Measurements from ENCODE around the gene NRROS. TPM values are rescaled to one million over a fixed set of nuclear protein-coding genes. Genes with fewer than 3 reads are reported as not detected.

NRROS gene
- total RNA-seq, 4 donors from 2014 or later: 2.5 to 3.7 TPM; not detected in 2

DNA sequence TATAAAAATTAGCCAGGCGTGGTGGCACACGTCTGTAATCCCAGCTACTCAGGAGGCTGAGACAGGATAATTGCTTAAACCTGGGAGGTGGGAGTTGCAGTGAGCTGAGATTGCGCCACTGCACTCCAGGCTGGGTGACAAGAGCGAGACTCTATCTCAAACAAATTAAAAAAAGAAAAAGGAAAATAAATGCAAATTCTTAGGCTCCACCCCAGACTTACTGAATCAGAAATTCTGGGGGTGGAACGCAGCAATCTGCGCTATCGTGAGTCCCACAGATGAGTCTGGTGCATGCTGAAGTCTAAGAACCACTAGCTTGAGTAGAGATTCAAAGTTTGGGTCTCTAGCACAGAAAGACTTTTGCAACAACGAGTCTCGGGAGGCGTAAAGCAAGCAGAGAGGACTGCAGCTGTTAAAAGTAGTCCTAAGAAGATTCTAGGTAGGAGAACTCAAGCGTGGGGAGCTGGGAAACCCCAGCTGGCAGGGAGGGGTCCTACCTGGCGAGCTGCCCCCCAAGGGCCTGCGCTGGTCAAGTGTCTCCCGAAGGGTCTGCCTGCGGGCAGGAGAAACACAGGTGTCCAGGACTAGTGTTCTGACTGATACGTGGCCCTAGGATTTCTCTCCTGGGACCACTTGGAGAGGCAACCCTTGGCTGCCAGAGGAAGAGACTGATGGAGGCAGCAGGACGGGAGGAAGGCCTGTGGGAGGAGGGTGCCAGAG lies 50.6 kb downstream of the NRROS start:
- 94 to 96% methylated on average over 8 to 17 of the region's 17 CpGs for WGBS, 2 donors (ENCODE audit: low coverage in 1 of 2)
- DNase-seq: no peak
- TF ChIP-seq POLR2AphosphoS5 (IDR thresholded peaks at IDR 0.05) (no peak), POLR2A (IDR thresholded peaks at IDR 0.05) (no peak), EP300 (IDR thresholded peaks at IDR 0.05; ENCODE audit: low read depth) (no peak)
- TF ChIP-seq, protein P1, sequence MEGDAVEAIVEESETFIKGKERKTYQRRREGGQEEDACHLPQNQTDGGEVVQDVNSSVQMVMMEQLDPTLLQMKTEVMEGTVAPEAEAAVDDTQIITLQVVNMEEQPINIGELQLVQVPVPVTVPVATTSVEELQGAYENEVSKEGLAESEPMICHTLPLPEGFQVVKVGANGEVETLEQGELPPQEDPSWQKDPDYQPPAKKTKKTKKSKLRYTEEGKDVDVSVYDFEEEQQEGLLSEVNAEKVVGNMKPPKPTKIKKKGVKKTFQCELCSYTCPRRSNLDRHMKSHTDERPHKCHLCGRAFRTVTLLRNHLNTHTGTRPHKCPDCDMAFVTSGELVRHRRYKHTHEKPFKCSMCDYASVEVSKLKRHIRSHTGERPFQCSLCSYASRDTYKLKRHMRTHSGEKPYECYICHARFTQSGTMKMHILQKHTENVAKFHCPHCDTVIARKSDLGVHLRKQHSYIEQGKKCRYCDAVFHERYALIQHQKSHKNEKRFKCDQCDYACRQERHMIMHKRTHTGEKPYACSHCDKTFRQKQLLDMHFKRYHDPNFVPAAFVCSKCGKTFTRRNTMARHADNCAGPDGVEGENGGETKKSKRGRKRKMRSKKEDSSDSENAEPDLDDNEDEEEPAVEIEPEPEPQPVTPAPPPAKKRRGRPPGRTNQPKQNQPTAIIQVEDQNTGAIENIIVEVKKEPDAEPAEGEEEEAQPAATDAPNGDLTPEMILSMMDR (IDR thresholded peaks at IDR 0.05): no peak
- Histone ChIP-seq H3K9me3 (no peaks in the 10 kb centered on the region), H3K27me3 (no peaks in the 10 kb centered on the region), H3K4me1 (peaks cover 0 to under 1% (median 0%) of the 10 kb centered on the region in 4 donors), H3K27ac (no peak overlapping the region), H3K36me3 (no peaks in the 10 kb centered on the region), H3K4me3 (no peak overlapping the region)
- intact Hi-C loops (cut with DNase I; ENCODE audit: low total_unique reads) (no loop called here), in situ Hi-C loops (cut with MboI; ENCODE audit: low pct_ligation_motif_present in 1 of 4, low pct_unique_long_range_greater_than_20kb in 1 of 4, low sequenced_read_pairs in 3 of 4) (loop anchor here in 2 of 4 donors (5.0 to 10.0 kb wide), 2 partner anchors 83 to 85 kb away; no protein-coding TSS in a partner anchor)

DNA sequence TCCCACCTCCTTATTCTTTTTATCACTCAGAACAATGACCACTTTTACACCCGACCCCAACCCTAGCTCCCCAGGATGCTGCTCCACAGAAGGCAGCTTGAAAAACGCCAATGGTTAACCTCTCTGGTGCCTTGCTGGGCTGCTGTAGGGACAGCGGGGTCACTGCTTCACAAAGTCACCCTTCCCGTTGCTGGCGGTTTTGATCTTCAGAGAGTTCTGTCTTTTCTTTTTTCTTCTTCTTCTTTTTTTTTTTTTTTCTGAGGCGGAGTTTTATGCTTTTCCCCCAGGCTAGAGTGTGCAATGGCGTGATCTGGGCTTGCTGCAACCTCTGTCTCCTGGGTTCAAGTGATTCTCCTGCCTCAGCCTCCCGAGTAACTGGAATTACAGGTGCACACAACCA lies 51.9 kb downstream of the NRROS start:
- Histone ChIP-seq H3K4me1 (no peaks in the 10 kb centered on the region), H3K4me3 (no peak overlapping the region), H3K27ac (no peak overlapping the region), H3K27me3 (no peaks in the 10 kb centered on the region), H3K9me3 (no peaks in the 10 kb centered on the region), H3K36me3 (no peaks in the 10 kb centered on the region)
- intact Hi-C loops (cut with DNase I; ENCODE audit: low total_unique reads): no loop called here
- TF ChIP-seq POLR2A (IDR thresholded peaks at IDR 0.05) (no peak), POLR2AphosphoS5 (IDR thresholded peaks at IDR 0.05) (no peak), EP300 (IDR thresholded peaks at IDR 0.05; ENCODE audit: low read depth) (no peak)
- TF ChIP-seq, protein P1 (IDR thresholded peaks at IDR 0.05): no peak
- 70 to 79% methylated on average over 5 to 8 of the region's 8 CpGs for WGBS, 2 donors (ENCODE audit: low coverage in 1 of 2)
- in situ Hi-C loops (cut with MboI; ENCODE audit: low pct_ligation_motif_present in 1 of 4, low pct_unique_long_range_greater_than_20kb in 1 of 4, low sequenced_read_pairs in 3 of 4): no loop called here
- DNase-seq: no peak

DNA sequence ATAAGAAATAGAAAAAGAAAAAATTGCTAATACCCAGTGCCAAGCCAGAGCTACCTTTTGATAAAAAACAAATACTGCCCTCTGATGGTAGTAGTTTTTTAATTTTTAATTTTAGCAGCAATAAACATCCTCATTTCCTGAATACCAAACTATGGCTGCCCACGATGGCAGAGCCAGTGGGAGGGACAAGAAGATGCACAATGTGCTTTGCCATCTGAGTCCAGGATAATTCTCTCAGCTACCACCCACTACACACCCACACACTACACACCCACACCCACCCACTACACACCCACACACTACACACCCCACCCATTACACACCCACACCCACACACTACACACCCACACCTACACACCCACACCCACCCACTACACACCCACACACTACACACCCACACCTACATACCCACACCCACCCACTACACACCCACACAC lies 54.7 kb downstream of the NRROS start:
- Histone ChIP-seq H3K27me3 (no peaks in the 10 kb centered on the region), H3K4me1 (no peaks in the 10 kb centered on the region), H3K36me3 (no peaks in the 10 kb centered on the region), H3K27ac (no peak overlapping the region), H3K4me3 (no peak overlapping the region), H3K9me3 (no peaks in the 10 kb centered on the region)
- WGBS, 2 donors (ENCODE audit: low coverage in 1 of 2): 0 to 3% methylated on average over 1 of the region's 1 CpG
- intact Hi-C loops (cut with DNase I; ENCODE audit: low total_unique reads) (no loop called here), in situ Hi-C loops (cut with MboI; ENCODE audit: low pct_ligation_motif_present in 1 of 4, low pct_unique_long_range_greater_than_20kb in 1 of 4, low sequenced_read_pairs in 3 of 4) (no loop called here)
- TF ChIP-seq EP300 (IDR thresholded peaks at IDR 0.05; ENCODE audit: low read depth): no peak
- TF ChIP-seq, protein P1 (IDR thresholded peaks at IDR 0.05): no peak
- TF ChIP-seq POLR2A (IDR thresholded peaks at IDR 0.05): no peak
- no peak for DNase-seq

DNA sequence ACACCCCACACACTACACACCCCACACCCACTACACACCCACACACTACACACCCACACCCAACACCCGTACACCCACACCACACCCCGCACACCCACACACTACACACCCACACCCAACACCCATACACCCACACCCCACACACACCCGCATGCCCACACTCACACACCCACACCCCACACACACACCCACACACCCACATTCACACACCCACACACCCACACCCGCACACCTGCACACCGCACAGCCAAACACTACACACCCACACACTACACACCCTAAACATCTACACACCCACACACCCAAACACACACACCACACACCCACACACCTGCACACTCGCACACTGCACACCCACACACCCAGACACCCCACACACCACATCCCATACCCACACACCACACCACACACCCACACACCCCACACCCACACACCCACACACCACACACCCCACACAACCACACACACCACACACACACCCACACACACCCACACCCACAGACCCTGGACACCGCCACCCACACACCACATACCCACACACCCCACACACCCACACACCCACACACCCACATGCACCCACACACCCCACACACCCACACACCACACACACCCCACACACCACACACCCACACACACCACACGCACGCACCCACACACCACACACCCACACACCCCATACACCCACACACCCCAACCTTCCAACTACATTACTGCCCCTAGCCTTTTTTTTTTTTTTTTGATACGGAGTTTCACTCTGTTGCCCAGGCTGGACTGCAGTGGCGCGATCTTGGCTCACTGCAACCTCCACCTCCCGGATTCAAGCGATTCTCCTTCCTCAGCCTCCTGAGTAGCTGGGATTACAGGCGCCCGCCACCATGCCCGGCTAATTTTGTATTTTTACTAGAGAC lies 55.7 kb downstream of the NRROS start:
- intact Hi-C loops (cut with DNase I; ENCODE audit: low total_unique reads) (no loop called here), in situ Hi-C loops (cut with MboI; ENCODE audit: low pct_ligation_motif_present in 1 of 4, low pct_unique_long_range_greater_than_20kb in 1 of 4, low sequenced_read_pairs in 3 of 4) (no loop called here)
- 76 to 87% methylated on average over 9 to 17 of the region's 17 CpGs for WGBS, 2 donors (ENCODE audit: low coverage in 1 of 2)
- Histone ChIP-seq H3K27me3 (no peaks in the 10 kb centered on the region), H3K9me3 (no peaks in the 10 kb centered on the region), H3K4me3 (no peak overlapping the region), H3K27ac (no peak overlapping the region), H3K36me3 (no peaks in the 10 kb centered on the region), H3K4me1 (no peaks in the 10 kb centered on the region)
- TF ChIP-seq, protein P1 (IDR thresholded peaks at IDR 0.05): no peak
- TF ChIP-seq POLR2A (IDR thresholded peaks at IDR 0.05) (no peak), EP300 (IDR thresholded peaks at IDR 0.05; ENCODE audit: low read depth) (no peak), POLR2AphosphoS5 (IDR thresholded peaks at IDR 0.05) (no peak)
- DNase-seq: no peak
